ENCODE results near the gene TRANK1.

- TF ChIP-seq, protein P1, sequence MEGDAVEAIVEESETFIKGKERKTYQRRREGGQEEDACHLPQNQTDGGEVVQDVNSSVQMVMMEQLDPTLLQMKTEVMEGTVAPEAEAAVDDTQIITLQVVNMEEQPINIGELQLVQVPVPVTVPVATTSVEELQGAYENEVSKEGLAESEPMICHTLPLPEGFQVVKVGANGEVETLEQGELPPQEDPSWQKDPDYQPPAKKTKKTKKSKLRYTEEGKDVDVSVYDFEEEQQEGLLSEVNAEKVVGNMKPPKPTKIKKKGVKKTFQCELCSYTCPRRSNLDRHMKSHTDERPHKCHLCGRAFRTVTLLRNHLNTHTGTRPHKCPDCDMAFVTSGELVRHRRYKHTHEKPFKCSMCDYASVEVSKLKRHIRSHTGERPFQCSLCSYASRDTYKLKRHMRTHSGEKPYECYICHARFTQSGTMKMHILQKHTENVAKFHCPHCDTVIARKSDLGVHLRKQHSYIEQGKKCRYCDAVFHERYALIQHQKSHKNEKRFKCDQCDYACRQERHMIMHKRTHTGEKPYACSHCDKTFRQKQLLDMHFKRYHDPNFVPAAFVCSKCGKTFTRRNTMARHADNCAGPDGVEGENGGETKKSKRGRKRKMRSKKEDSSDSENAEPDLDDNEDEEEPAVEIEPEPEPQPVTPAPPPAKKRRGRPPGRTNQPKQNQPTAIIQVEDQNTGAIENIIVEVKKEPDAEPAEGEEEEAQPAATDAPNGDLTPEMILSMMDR (IDR thresholded peaks at IDR 0.05), result no peak
- TF ChIP-seq POLR2AphosphoS5 (IDR thresholded peaks at IDR 0.05), result no peak
Measured at GRCh38 chr3:36871379-36872126, 73.3 kb downstream of the TRANK1 start.

Measured in prostate gland (tissue), 2 donors.